Colonic mucosa (tissue), 4 donors: ENCODE results near the gene BET1L. TPM values are rescaled to one million over a fixed set of nuclear protein-coding genes. Genes with fewer than 3 reads are reported as not detected.
A peak's percentile ranks its signal among the peaks of the same experiment; 100 is the strongest.
"Not testable (repeated sequence)": the region's sequence is repeated elsewhere in the genome, so short reads cannot be mapped to it uniquely, and the experiment has no call there.

ENCODE experiments used
- DNase-seq: peaks from one replicate; pipeline ENCODE4 v3.0.0-alpha.2; 2020
- H3K27ac ChIP-seq: fragments of 200-600 bp; one replicate; pipeline ENCODE4 v1.8.0; 2021
- H3K27me3 ChIP-seq: fragments of 200-600 bp; one replicate; pipeline ENCODE4 v1.8.0; 2021
- H3K36me3 ChIP-seq: fragments of 200-600 bp; one replicate; pipeline ENCODE4 v1.8.0; 2021
- H3K4me1 ChIP-seq: fragments of 200-600 bp; one replicate; pipeline ENCODE4 v1.8.0; 2021; ENCODE audit warnings: mild to moderate bottlenecking
- H3K4me3 ChIP-seq: fragments of 200-600 bp; one replicate; pipeline ENCODE4 v1.8.0; 2021
- H3K9ac ChIP-seq, 2 donors: one replicate each; pipeline ENCODE4 v1.7.0; 2013; ENCODE audit warnings: control low read depth in 2 of 2, low read depth in 2 of 2, low read length in 2 of 2
- H3K9me3 ChIP-seq: fragments of 200-600 bp; one replicate; pipeline ENCODE4 v1.8.0; 2021
- CTCF ChIP-seq: fragments of 200-600 bp; IDR thresholded peaks from one replicate; pipeline ENCODE4 v1.8.0; 2022; ENCODE audit warnings: antibody characterized with exemption, mild to moderate bottlenecking
- intact Hi-C: fragments of 100-400 bp; cut with DNase I; formaldehyde crosslinking; loops from one replicate; pipeline ENCODE4 v1.14.1; 2022
- total RNA-seq, 2 donors: library from RNA; stranded (reverse); fragmentation: NEBNext Ultra II Directional in 1 of 2; extraction: Animal tissue kit (Norgen Biotek cat#: 25700) in 1 of 2; gene quantifications; one replicate each; pipeline ENCODE4 v1.2.1, GENCODE V29; 2021
- donor health status: healthy.
- donor health status: DM: no; HTN: no; CAD: no.
- donor health status: DM: no; HTN: no; CAD: no.

The BET1L gene
- total RNA-seq, 2 donors from 2014 or later = 51.0 to 62.2 TPM

GRCh38 chr11:244376-244775 lies 37.2 kb upstream of the BET1L start:
- intact Hi-C loops = no loop called here
- H3K9ac ChIP-seq = no peak overlapping the region
- peaks cover 8% of the 10 kb centered on the region for H3K36me3 ChIP-seq

GRCh38 chr11:241634-242033 lies 34.4 kb upstream of the BET1L start:
- Histone ChIP-seq H3K36me3 (no peaks in the 10 kb centered on the region), H3K27me3 (no peaks in the 10 kb centered on the region), H3K9ac (no peak overlapping the region), H3K4me1 (peaks cover 7% of the 10 kb centered on the region), H3K4me3 (no peak overlapping the region), H3K9me3 (no peaks in the 10 kb centered on the region), H3K27ac (no peak overlapping the region)
- TF ChIP-seq CTCF = no peak
- DNase-seq = no peak
- intact Hi-C loops = no loop called here

More at GRCh38 chr11:244376-244775, 37.2 kb upstream of the BET1L start:
- no peak overlapping the region for H3K4me3 ChIP-seq
- no peaks in the 10 kb centered on the region for H3K4me1 ChIP-seq
- no peak overlapping the region for H3K27ac ChIP-seq
- no peak for DNase-seq
- no peaks in the 10 kb centered on the region for H3K27me3 ChIP-seq
- no peaks in the 10 kb centered on the region for H3K9me3 ChIP-seq
- TF ChIP-seq CTCF = no peak

GRCh38 chr11:240315-240714 lies 33.1 kb upstream of the BET1L start:
- Histone ChIP-seq H3K27me3 (no peaks in the 10 kb centered on the region), H3K27ac (no peak overlapping the region), H3K36me3 (no peaks in the 10 kb centered on the region), H3K4me1 (peaks cover 7% of the 10 kb centered on the region), H3K4me3 (no peak overlapping the region), H3K9me3 (no peaks in the 10 kb centered on the region), H3K9ac (no peak overlapping the region)
- DNase-seq = no peak
- intact Hi-C loops = no loop called here
- no peak for TF ChIP-seq CTCF

- not testable (repeated sequence) for DNase-seq, H3K9me3 ChIP-seq, H3K4me3 ChIP-seq, H3K36me3 ChIP-seq, H3K4me1 ChIP-seq, H3K27ac ChIP-seq, H3K27me3 ChIP-seq, H3K9ac ChIP-seq
- intact Hi-C loops = loop anchor here (5.0 kb wide), 1 partner anchor 124 kb away; no protein-coding TSS in a partner anchor
Observed at GRCh38 chr11:238346-238745, 31.1 kb upstream of the BET1L start.

GRCh38 chr11:236774-237767 lies 29.9 kb upstream of the BET1L start, which contains the start of gene PSMD13:
TSS of gene PSMD13 (plus strand) at chr11:236976. CDS start at chr11:237050, 74 bp downstream.
- peaks cover 7% of the 10 kb centered on the region for H3K4me1 ChIP-seq
- DNase-seq = peak; percentile 87
- intact Hi-C loops = loop anchor here (5.0 kb wide), 1 partner anchor 125 kb away; no protein-coding TSS in a partner anchor
- H3K4me3 ChIP-seq = peak within 1 kb of the TSS; percentile 96
- H3K27ac ChIP-seq = peak within 1 kb of the TSS; percentile 95
- peak within 1 kb of the TSS; percentile 83 to 98 for H3K9ac ChIP-seq
- no peak for TF ChIP-seq CTCF
- no peaks in the 10 kb centered on the region for H3K9me3 ChIP-seq
- no peaks in the 10 kb centered on the region for H3K27me3 ChIP-seq
- H3K36me3 ChIP-seq = no peaks in the 10 kb centered on the region
